HG03565 (cell line): ENCODE measurements around the gene COPRS.
"Not testable (repeated sequence)": the region's sequence is repeated elsewhere in the genome, so short reads cannot be mapped to it uniquely, and the experiment has no call there.

Source experiments
- ATAC-seq: cut with Tn5 transposase; IDR thresholded peaks from one replicate; pipeline ENCODE4 v1.9.1; 2021; ENCODE audit warnings: mild to moderate bottlenecking, moderate library complexity; ENCODE audit not compliant: unreplicated experiment

COPRS gene

DNA sequence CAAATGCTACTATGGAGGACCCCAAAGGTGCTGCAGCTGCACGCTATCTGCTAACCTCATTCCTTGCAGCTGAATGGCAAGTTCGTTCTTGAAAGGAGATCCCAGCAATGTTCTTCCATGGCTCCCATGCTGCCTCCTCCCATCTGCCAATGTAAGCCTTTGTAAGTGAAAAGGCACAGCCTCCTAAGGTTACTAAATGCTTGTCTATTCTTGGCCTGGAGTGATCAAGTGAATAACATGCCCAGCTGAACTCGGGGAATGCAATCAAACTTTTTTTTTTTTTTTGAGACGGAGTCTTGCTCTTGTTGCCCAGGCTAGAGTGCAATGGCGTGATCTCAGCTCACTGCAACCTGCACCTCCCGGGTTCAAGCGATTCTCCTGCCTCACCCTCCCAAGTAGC lies 49.2 kb downstream of the COPRS start:
- not testable (repeated sequence) for ATAC-seq

DNA sequence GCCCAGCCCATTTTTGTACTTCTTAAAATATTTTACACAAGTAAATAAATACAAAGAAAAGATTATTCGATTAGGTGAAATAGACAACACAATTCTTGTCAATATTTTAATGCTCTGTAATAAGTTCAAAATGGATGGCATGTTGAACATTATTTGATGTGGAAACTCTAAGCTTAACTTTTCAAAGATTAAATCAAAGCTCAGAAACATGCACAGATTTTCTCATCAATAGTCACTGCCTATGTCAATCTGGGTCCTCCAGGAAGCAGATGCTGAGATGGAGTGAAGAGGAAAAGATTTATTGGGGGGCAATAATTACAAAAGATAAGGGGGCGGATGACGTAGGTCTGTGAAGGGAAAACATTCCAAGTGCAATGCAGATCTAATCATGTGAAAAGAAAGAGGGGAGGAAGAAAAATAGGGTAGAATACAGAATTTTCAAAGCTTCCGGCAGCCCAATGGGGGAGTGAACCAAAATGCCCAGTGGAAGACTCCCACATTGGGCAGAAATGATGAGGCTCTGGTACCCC lies 50.5 kb downstream of the COPRS start:
- ATAC-seq, result no peak

DNA sequence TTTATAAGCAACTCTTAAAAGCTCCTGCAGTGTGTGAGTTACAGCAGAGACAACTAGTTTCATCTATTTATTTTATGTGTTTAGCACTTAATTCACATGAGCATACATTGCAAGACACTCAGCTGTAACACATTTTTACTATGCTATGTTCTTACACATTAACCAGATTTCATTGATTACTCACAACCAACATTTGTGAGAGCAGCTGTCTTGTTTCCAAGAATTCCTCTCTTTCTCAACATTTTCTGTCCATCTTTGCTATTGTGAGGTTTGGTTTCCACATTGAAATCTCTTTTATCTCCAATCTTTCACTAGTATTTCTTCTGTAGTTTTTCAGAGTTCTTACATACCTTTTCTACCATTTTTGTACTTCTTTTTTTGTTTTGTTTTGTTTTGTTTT lies 51.2 kb downstream of the COPRS start:
- ATAC-seq, result no peak

GRCh38 chr17:31806921-31807320 lies 52.1 kb downstream of the COPRS start:
- no peak for ATAC-seq

GRCh38 chr17:31803494-31804213 lies 55.4 kb downstream of the COPRS start:
- no peak for ATAC-seq

GRCh38 chr17:31802502-31802901 lies 56.5 kb downstream of the COPRS start:
- ATAC-seq, result no peak
